Measurements from ENCODE around the gene PRDM15.

DNA sequence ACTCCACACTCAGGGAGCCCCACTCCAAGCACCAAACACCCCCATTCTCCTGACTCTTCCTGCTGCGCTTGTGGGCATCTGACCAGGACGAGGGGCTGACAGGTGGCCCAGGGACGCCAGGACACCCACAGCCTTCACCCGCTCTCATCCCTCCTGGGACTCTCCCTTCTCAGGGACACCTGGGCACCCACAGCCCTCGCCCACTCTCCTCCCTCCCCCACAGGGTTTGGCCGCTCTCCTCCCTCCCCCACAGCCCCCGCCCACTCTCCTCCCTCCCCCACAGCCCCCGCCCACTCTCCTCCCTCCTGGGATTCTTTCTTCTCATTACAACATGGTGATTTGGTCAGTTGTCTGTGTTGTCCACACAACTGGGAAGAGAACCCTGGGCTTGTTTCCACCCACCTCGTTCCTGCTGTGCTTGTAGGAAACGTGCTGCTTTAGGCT is 43.4 kb downstream of the PRDM15 start:
- TF ChIP-seq, protein P1, sequence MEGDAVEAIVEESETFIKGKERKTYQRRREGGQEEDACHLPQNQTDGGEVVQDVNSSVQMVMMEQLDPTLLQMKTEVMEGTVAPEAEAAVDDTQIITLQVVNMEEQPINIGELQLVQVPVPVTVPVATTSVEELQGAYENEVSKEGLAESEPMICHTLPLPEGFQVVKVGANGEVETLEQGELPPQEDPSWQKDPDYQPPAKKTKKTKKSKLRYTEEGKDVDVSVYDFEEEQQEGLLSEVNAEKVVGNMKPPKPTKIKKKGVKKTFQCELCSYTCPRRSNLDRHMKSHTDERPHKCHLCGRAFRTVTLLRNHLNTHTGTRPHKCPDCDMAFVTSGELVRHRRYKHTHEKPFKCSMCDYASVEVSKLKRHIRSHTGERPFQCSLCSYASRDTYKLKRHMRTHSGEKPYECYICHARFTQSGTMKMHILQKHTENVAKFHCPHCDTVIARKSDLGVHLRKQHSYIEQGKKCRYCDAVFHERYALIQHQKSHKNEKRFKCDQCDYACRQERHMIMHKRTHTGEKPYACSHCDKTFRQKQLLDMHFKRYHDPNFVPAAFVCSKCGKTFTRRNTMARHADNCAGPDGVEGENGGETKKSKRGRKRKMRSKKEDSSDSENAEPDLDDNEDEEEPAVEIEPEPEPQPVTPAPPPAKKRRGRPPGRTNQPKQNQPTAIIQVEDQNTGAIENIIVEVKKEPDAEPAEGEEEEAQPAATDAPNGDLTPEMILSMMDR (IDR thresholded peaks at IDR 0.05): no peak
- TF ChIP-seq POLR2A (IDR thresholded peaks at IDR 0.05): no peak

Data from prostate gland (tissue), 2 donors.